HG03460 (cell line): ENCODE results near the gene ZNF641.
A peak's percentile ranks its signal among the peaks of the same experiment; 100 is the strongest.

Source experiments
- ATAC-seq: cut with Tn5 transposase; IDR thresholded peaks from one replicate; pipeline ENCODE4 v1.9.1; 2021; ENCODE audit not compliant: unreplicated experiment

ZNF641 gene

DNA sequence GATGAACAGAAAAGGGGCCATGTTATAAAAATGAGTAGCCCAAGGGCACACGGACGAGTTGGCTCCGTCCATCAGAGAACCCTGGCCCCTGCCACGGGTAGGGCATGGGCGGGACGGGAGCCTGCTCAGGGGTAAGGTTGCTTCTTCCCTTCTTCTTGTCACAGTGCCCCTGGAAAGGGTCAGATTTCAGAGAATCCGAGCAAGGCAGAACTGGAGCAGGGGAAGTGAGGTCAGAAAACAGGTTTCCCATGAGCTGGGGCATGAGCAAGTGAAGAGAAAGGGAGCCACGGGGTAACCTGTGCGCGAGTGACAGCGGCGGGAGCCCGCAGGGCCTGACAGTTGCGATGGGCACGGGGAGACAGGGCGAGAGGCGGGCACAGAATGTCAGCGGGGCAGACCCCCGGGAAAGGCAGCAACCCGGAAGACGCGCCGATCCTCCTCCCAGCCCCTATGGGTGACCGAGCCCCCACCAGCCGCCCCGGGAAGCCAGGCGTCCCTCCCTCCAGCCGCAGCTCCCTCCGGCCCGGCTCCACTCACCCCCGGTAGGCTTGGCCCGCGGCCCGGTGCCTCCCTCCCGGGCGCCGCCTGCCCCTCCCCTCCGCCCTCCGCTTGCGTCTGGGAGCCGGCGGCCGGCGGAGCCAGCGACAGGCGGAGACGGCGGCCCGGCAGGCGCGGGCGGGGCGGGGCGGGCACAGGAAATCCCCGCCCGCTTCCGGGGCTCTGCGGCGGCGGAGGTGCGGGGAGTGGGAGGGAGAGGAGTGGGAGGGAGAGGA lies at the start of gene ZNF641:
Gene ZNF641, minus strand, starts transcription at position 671 of the 773 bp plus-strand sequence. CDS start 2,829 bp downstream, outside the sequence.
- ATAC-seq: peak; percentile 85

DNA sequence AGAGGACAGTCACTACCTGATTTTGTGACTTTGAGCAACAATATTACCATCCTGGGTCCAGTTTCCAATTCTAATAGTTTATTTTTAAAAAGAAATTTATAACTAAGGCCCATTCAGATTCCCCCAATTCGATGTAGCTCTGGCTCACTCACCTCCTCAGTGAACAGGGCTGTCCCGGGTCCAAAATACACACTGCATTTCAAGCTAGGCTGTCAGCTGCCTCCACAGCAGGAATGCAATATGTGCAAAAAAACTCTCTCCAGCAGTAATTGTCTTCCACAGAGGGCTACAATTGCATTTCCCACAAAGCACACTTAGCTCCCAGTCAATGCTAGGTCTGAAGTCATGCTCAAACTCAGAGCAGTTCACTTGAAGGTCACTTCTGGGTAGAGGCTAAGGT lies 39.3 kb upstream of the ZNF641 start:
- no peak for ATAC-seq

DNA sequence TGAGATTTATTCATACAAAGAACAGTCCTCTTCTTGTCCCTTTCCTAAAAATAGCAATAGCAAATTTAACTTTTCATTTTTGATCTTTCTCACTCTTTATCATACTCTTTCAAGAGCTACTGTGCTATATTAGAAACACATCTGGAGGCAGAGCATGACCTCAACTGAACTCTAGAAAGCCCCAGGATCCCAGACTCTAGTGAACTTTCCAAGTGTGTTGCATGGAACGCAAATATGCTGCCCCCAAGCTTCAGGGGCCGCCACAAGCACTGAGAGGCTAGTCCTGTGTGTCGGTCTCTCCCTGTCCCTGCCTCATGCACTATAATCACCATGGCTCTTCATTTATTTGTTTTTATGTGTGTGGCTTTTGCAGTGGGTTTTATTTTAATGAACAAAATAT lies 38.7 kb upstream of the ZNF641 start:
- ATAC-seq: no peak

DNA sequence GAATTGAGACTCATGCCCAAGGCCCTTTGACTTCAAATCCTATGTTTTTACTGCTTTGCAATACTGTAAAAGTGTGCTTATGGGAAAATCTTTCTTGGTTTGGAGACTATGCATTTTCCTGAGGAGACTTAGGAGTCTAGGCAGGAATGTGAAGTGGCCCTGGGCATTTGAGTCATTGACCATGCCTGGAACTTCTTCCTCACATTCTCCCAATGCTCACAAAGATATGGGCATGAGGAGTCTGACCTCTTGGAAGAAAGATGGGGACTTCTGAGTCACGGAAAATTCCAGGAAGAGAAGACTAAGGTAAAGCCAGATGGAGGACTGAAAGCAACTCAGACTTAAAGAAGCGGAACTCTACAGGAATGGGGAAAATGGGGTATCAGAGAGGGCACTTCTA lies 38.2 kb upstream of the ZNF641 start:
- no peak for ATAC-seq

DNA sequence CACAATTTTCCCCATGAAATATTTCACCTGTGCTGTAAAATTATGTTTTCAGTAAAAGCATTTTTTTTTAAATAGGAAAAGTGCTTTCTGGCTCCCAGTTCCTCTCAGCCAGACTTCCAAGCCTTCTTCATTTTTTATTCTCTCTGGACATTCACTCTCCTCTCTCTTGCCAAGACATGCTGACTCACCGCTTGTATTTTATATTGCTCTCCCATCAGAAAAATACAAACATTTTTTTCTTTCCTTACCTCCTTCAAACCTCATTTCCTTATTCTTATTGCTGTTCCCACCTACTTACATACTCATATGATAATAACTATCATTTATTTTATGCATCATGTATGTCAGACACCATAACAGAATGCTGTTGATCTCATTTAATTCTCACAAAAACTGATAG lies 37.7 kb upstream of the ZNF641 start:
- no peak for ATAC-seq

DNA sequence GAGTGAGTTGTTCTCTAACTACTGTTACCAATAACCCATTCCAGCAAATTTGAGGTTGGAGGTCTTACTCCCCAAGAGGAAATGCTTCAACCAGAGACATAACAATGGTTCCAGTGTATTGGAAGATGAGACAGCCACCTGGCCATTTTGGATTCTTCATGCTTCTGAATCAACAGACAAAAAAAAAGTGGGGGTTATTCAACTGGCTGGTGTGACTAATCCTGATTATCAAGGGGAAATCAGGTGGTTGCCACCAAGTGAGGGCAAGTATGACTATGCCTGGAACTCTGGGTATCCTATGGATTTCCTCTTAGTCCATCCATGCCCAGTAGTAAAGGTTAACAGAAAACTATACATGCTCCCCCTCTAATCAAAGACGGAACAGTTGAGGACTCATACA lies 29.9 kb upstream of the ZNF641 start:
- no peak for ATAC-seq

DNA sequence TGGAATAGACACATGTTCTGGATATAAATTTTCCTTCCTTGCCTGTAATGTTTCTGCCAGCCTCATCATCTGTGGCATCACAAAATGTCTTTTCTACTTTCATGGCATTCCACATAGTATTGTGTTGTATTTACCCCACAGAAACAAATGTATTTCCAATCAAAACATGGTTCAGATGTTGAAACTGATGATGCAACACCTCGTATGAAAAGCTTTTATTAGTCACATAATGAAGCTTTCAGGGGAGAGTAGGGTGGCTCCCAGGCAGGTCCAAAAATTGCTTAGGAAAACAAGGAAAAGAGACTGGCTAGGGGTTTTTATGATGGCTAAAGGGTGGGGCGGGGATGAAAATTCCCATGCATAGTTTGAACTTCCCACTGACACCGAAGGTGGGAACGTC lies 29.1 kb upstream of the ZNF641 start:
- no peak for ATAC-seq

DNA sequence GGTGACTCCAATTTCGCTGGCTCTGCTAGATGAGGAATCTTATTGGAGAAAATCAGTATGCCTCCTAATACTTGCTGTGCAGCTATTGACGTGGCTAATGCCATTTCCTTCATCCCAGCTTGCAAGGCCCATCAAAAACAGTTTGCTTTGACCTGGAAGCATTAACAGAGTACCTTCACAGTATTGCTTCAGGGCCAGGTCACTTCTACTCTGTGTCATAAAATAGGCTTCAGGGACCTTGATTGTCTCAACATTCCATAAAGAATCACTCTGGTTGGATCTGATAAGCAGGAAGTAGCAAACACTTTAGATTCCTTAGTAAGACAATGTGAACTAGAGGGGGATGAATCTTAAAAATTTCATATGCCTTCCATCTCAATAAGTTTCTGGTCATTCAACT lies 26.9 kb upstream of the ZNF641 start:
- ATAC-seq: no peak

DNA sequence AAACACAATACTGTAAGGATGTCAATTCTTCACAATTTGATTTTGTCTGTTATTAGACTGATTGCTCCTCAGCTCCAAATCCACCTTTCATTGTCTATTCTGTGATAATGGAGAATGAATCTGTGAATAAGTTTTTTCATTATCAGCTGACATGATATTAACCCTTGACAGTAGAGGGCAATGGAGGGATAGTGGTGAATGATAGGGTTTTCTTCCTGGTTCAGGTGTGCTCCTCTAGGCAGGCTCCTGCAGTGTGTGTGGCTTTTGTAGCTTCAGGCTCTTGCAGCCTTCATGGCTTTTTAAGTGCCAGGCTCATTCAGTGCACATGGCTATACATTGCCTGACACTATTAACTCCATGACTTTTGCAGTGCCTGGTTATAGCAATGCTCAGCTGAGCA lies 23.4 kb upstream of the ZNF641 start:
- ATAC-seq: no peak

DNA sequence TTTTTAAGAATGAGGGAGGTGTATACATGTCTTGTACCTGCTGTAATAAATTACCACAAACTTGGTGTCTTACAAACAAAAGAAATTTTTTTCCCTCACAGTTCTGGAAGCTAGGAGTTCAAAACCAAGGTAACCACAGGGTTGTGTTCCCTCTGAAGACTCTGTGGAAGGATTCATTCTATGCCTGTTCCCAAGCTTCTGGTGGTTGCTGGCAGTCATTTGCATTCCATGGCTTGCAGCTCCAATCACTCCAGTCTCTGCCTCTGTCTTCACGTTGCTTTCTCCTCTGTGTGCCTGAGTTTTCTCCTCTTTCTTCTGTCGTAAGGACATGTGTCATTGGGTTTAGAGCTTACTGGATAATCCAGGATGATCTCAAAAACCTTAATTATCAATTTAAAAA lies 15.4 kb upstream of the ZNF641 start:
- no peak for ATAC-seq

DNA sequence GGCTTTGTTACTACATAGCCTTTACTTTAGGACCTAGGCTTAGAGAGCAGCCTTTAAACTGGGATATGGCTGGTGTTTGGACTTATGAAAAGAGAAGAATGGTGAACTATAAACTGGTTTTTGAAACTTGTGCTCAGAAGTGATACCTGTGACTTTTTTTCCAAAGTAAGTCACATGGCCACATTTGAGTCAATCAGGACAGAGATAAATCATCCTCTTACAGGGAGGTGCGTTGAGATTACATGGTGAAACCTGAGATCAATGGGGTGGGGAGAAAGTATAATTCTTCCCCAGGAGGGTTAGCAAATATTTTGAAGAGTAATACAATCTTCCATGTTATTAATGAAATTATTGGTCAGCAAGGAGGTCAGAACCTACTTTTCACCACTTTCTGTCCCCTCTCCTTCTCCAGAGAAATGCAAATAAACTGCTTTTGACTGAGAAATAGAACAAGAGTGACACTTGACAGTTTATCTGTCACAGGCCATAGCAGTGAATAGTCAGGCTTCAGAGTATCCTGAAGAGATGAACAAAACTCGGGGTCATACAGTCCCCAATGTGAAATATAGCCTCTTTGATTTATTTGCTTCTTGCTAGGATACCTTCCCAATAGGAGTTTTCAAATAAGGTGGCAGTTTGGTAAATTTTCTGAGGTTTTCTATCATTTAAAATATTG lies 11.1 kb upstream of the ZNF641 start:
- no peak for ATAC-seq

DNA sequence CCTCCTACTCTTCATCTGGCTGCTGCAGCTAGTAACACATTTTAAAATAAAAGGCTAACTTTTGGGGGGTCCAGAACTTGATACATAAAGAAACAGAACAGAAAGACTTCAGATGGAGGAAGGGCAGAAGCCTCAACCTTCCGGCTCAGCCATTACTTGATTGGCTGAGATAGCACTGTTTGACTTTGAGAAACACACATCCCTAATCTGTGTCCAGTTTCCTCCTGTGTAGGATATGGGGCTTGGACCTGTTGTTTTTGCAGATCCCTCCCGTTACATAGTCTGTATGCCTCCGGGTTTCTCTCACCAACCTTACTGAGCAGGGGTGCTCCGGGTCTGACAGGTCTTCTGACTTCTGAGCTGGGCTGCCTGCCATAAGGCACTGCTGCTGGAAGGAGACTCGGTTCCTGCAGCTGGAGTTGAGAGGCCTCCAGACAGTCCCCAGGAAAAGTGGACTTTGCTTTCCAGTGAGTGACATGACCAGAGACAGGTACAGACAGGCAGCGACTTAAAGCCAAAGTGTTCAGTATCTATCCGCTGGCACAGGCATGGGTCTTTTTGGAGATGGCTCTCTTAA lies 8.3 kb upstream of the ZNF641 start:
- ATAC-seq: no peak

DNA sequence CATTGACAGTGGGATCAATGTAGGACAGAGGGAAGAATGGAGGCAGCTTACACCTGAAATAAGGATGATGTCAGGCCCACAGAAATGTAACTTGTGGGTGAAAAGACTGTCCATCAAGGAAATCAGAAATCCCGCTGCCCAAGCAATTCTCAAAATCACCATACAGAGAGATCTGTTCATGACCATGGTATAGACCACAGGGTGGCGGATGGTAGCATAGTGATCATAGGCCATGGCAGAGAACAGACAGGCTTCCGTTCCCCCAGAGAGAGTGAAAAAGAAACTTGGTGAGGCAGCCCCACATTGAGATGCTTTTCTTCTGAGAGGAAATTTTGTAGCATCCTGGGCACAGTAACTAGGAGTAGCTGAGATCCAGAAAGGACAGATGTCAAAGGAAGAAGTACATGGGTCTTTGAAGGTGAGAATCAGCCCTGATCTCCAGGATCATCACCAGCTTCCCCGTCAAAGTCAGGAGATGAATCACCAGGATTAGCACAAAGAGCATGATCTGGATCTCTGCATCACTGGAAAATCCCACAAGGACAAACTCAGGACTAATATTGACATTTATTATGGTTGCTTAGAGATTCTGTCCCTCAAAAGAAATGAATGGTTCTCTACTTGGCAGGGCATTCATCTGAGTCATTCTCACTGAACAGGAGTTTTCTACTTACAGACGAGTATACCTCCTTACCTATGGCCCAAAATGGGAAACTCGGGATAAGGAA lies 5.5 kb upstream of the ZNF641 start:
- no peak for ATAC-seq

DNA sequence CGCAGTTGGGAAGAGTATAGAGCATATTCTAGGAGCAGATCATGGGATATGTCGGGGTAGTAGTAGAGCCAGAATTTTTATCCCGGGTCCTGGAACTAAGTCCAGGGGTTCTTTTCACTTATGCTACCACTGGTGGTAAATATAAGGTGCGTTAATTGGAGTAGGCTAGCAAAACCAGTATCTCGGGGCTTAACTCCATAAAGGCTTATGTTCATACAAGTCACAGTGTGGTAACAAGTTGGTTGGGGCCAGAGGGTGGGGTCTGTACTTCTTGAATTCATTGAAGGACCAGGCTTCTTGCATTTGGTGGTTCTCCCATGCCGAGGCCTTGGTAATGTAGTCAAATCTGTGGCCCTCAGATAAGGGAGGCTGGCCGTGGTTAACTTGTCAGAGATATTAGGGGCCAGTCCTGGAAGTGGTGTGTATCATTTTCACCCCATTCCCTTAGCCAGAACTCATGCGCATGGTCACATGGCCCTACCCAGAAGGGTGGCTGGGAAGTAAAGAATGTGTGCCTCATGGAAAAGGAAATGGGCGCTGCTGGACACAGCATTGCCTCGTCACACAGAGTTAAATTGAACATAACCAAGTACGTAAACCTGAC lies 1.5 kb upstream of the ZNF641 start:
- ATAC-seq: no peak

DNA sequence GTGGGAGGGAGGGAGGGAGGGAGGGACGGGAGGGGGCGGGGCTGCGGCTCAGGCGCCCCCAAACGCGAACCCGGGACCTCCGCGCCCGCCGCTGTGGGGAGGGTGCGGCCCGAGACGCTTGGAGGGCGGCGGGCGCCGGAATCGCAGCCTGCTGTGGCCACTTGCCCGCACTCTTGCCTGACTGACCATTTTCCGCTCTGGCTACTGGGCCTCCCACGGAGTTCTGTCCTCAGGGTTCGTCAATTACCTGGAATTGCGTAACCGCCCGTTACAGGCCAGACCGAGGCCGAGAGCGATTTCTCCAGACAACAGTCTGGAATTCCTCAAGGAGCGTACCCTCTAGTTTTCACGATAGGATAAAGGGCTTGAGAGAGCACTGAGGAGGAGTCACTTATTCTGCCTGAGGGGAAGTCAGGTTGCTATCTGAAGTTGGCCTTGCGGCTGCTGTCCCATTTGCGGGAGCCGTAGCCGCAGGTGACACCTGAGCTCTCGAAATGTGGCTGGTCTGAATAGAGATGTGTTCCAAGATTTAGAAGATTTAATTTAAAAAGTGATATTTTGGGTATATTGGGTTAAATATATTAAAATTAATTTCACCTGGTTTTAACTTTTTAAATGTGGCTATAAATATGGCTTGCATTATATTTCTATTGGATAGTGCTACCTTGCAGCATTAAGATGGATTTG lies 446 bp upstream of the ZNF641 start:
- peak; percentile 38 for ATAC-seq

DNA sequence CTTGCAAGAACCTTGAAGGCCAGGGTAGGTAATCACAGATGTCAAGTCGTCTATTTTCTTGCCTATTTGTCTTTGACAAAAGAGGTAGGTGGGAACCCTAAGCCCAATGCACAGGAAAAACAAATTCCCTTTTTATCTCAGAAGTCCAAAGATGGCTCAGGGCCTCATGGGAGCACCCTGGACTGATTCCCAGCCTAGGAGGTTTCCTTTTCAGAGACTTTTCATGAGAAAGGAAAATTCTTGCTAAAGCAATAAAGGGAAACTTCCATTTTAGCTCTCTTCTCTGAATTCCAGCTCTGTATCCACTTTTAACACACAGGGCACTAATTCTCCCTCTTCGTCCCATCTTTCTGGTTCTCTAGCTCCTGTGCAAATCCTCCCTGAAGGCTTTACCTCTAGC lies 1.2 kb downstream of the ZNF641 start:
- ATAC-seq: no peak

DNA sequence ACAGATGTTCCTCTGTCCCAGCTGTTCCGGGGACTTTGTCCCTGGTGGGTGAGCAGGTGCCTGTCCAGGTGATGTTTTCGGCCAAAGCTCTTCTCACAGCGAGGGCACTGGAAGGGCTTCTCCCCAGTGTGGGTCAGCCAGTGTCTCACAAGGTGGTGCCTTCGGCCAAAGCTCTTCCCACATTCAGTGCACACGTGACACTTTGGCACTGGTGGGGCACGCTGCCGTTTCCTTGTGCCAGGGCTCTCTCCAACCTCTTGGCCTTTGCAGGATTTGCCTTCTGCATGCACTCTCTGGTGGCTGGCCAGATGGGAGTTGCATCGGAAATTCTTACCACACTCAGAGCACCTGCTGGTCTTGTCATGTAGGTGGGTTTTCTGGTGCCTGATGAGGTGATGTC lies 7.7 kb downstream of the ZNF641 start:
- no peak for ATAC-seq

DNA sequence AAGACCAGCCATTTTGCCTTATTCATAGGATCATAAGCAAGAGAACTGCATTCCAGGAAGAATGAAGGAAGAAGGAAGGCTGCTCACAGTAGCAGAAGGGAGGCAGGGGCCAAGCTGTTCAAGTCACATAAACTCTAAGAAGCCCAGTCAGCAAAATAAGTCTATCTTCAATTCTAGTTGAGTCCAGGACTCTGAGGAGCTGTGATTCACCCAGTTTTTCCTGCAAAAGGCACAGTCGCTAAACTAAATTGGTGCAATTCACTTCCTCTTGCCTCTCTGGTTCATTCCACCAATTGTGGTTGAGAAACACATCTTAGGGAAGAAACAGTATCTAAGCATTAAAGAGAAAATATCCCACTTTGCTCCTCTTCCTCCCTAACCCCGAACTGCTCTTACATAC lies 9.8 kb downstream of the ZNF641 start:
- no peak for ATAC-seq

DNA sequence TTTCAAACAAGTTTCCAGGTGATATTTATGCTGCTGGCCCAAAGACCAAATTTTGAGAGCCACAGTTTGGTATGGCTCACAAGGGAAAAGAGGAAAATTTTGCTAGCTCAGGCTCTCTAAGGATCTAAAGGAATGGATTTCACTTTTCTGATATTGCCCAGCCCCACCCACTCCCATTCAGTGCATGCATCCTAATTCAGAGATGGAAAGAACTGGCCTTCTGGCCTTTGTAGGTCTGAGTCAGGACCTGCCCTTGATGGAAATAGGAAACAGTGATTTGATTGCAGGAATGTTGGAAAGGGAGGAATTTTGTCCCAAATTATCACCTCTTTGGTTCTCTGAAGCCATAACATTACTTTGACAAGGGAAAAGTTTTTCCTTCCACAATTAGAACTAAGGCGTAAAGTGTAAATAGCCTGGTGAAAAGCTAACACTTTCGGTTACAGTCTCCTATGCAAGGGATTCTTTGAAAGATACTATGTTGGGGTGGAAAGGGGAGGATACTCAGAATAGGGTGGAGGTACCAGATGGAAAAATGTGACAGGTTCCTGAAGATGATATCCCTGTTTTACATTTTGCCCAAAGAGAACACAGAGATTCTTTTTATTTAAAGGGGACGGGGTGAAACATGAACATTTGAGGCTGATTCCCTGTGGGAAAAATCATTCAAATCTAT lies 11.1 kb downstream of the ZNF641 start:
- no peak for ATAC-seq

DNA sequence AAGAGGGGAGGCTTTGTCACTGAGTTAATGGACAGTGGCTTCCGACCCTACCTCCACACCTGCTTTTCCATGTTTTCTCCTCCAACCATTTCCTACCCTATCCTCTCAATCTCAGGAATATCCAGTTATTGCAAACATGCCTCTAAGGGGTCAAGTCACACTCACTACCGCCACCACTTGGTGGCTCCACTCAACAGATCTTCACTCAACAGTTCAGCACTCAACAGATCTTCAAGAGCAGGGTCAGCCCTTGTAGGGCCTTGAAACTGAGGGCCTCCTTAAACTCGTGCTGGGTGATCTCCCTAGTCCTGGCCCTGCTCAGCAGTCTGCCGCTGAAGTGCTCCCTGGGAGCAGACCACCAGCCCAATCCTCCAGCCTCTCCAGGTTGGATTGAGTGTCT lies 14.2 kb downstream of the ZNF641 start:
- no peak for ATAC-seq
